Retinal pigment epithelial cell (primary cell): ENCODE results near the gene RELL1.

Experiments used
- DNase-seq: peaks from one replicate; pipeline ENCODE4 v3.0.0-alpha.2; 2010; ENCODE audit warnings: low read depth
- H3K4me3 ChIP-seq: 2 replicates; pipeline ENCODE4 v1.5.1; 2011; ENCODE audit warnings: mild to moderate bottlenecking, low read length, control low read depth, moderate library complexity
- CTCF ChIP-seq: conservative IDR thresholded peaks from 2 replicates; pipeline ENCODE4 v1.5.1; 2011; ENCODE audit warnings: low read depth, low read length, control low read depth, inconsistent platforms

The RELL1 gene

DNA sequence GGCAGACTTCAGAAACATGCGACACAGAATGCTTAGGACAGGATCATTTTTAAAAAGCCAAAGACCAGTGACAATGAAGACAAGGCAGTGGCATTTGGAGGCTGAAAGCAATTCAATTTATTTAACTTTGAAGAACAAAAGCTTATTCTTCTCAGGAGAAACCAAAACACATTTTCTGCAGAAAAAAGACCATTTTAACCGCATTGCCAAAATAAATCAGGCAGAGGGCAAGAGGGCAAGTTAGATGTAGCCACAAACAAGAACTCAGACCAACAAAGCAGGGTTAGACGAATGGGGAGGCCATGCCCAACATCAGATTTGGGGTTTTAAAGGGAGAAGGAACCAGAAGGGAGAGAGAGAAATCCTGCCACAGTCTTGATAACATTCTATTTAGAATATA lies 58.9 kb downstream of the RELL1 start:
- TF ChIP-seq CTCF: no peak
- H3K4me3 ChIP-seq: no peak overlapping the region
- no peak for DNase-seq

GRCh38 chr4:37625499-37625898 lies 60.7 kb downstream of the RELL1 start:
- no peak for TF ChIP-seq CTCF

GRCh38 chr4:37623940-37624339 lies 62.2 kb downstream of the RELL1 start:
- TF ChIP-seq CTCF: no peak
- H3K4me3 ChIP-seq: no peak overlapping the region
- no peak for DNase-seq

More at GRCh38 chr4:37625499-37625898, 60.7 kb downstream of the RELL1 start:
- no peak overlapping the region for H3K4me3 ChIP-seq
- no peak for DNase-seq

- TF ChIP-seq CTCF: no peak
- H3K4me3 ChIP-seq: no peak overlapping the region
- no peak for DNase-seq
Measured at GRCh38 chr4:37623125-37623524, 63.1 kb downstream of the RELL1 start.

DNA sequence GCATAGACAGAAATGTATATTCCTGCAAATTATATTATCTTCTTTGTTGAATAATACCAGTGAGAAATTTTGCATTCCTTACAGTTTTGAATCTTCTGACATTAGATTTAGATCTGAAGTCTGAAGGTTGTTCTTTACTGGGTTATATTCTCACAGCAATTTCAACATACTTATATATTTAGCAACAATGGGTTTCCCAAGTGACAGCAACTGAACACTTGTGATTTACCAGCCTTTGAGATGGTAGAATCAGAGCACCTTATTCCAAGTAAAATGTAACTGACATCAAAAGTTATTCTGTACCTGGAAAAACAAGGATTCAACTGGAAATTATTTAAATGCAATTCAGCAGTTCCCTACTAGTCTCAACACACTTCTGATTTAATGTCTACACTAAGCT lies 66.0 kb downstream of the RELL1 start:
- TF ChIP-seq CTCF: no peak
- no peak for DNase-seq
- H3K4me3 ChIP-seq: no peak overlapping the region

GRCh38 chr4:37615720-37616063 lies 70.5 kb downstream of the RELL1 start:
- no peak overlapping the region for H3K4me3 ChIP-seq
- no peak for DNase-seq
- TF ChIP-seq CTCF: no peak

GRCh38 chr4:37615059-37615719 lies 71.0 kb downstream of the RELL1 start:
- H3K4me3 ChIP-seq: no peak overlapping the region
- DNase-seq: no peak
- no peak for TF ChIP-seq CTCF
